AG10803 (cell line): ENCODE measurements around the gene ZBED6.

ENCODE experiments used
- DNase-seq: peaks from one replicate; pipeline ENCODE4 v3.0.0; 2010; ENCODE audit warnings: low read depth
- H3K4me3 ChIP-seq: 2 replicates; pipeline ENCODE4 v1.5.1; 2011; ENCODE audit warnings: mild to moderate bottlenecking, low read length, control low read depth
- CTCF ChIP-seq: conservative IDR thresholded peaks from 2 replicates; pipeline ENCODE4 v1.5.1; 2011; ENCODE audit warnings: mild to moderate bottlenecking, low read length, control low read depth, inconsistent platforms

Gene ZBED6

GRCh38 chr1:203842559-203842876, 47.1 kb downstream of the ZBED6 start:
- TF ChIP-seq CTCF: no peak
- DNase-seq: no peak
- no peak overlapping the region for H3K4me3 ChIP-seq

DNA sequence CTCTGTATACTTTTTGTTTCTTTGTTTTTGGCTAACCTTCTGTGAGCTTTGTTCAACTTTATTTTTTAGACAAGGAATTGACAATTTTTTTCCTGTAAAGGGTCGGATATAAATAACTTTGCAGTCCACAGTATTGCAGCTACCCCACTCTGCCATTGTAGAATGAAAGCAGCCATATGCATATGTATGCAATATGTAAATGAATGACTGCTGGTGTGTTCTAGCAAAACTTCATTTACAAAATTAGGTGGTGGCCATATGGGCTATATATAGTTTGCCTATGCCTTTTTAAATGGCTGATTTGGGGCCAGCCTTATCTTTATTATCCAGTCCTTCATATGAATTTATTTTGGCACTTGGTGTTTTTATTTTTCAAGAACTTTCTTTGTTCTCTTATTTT, 48.0 kb downstream of the ZBED6 start:
- TF ChIP-seq CTCF: no peak
- no peak for DNase-seq
- no peak overlapping the region for H3K4me3 ChIP-seq
